SJCRH30 (cell line): Measurements from ENCODE around the gene FAM171A2. TPM values are rescaled to one million over a fixed set of nuclear protein-coding genes. Genes with fewer than 3 reads are reported as not detected.
A peak's percentile ranks its signal among the peaks of the same experiment; 100 is the strongest.
"Not testable (repeated sequence)": the region's sequence is repeated elsewhere in the genome, so short reads cannot be mapped to it uniquely, and the experiment has no call there.

Source experiments
- DNase-seq, 2 experiments: peaks; one replicate each; pipeline ENCODE4 v3.0.0-alpha.2; 2015 to 2020
- H3K27ac ChIP-seq: fragments of 250-450 bp; sonication (Bioruptor Pico); 2 replicates; pipeline ENCODE4 v1.5.1; 2020; ENCODE audit warnings: mild to moderate bottlenecking, moderate library complexity
- H3K27me3 ChIP-seq: fragments of 250-450 bp; sonication (Bioruptor Pico); 2 replicates; pipeline ENCODE4 v1.5.1; 2020; ENCODE audit warnings: mild to moderate bottlenecking, moderate library complexity
- H3K36me3 ChIP-seq: fragments of 250-450 bp; sonication (Bioruptor Pico); 2 replicates; pipeline ENCODE4 v1.5.1; 2020; ENCODE audit warnings: mild to moderate bottlenecking, moderate library complexity
- H3K4me1 ChIP-seq: fragments of 250-450 bp; sonication (Bioruptor Pico); 2 replicates; pipeline ENCODE4 v1.5.1; 2020; ENCODE audit warnings: mild to moderate bottlenecking, moderate library complexity
- H3K4me3 ChIP-seq: fragments of 250-450 bp; sonication (Bioruptor Pico); 2 replicates; pipeline ENCODE4 v1.5.1; 2020; ENCODE audit warnings: mild to moderate bottlenecking, moderate library complexity
- H3K9me3 ChIP-seq: fragments of 250-450 bp; sonication (Bioruptor Pico); replicated peaks from 2 replicates; pipeline ENCODE4 v1.5.1; 2020; ENCODE audit warnings: mild to moderate bottlenecking, moderate library complexity
- total RNA-seq: library from RNA; depleted of rRNA; stranded (reverse); fragments of >200 nt; shearing (Covaris generic); gene quantifications from 2 replicates; pipeline ENCODE4 v1.2.3, GENCODE V29; 2014

FAM171A2 gene
- total RNA-seq, 1 experiment from 2014 or later = 13.7 TPM

GRCh38 chr17:44375196-44376017, 11.8 kb upstream of the FAM171A2 start:
- H3K27me3 ChIP-seq = no peaks in the 10 kb centered on the region
- H3K4me1 ChIP-seq = peaks cover 2% of the 10 kb centered on the region; the same call in 1 of the 2 replicates
- no peaks in the 10 kb centered on the region for H3K9me3 ChIP-seq
- H3K4me3 ChIP-seq = no peak overlapping the region
- DNase-seq = no peak
- H3K27ac ChIP-seq = no peak overlapping the region
- H3K36me3 ChIP-seq = no peaks in the 10 kb centered on the region

- Histone ChIP-seq H3K27me3 (no peaks in the 10 kb centered on the region), H3K36me3 (no peaks in the 10 kb centered on the region), H3K27ac (no peak overlapping the region), H3K4me3 (no peak overlapping the region), H3K4me1 (peaks cover 2% of the 10 kb centered on the region; the same call in 1 of the 2 replicates), H3K9me3 (no peaks in the 10 kb centered on the region)
- DNase-seq = peak; percentile 31 to 37
Observed at GRCh38 chr17:44374306-44375195, 10.9 kb upstream of the FAM171A2 start.

- no peaks in the 10 kb centered on the region for H3K9me3 ChIP-seq
- DNase-seq = no peak
Observed at GRCh38 chr17:44372036-44372435, 8.4 kb upstream of the FAM171A2 start.

GRCh38 chr17:44369414-44370023, 5.9 kb upstream of the FAM171A2 start:
- not testable (repeated sequence) for H3K27me3 ChIP-seq, DNase-seq

More at GRCh38 chr17:44372036-44372435, 8.4 kb upstream of the FAM171A2 start:
- H3K36me3 ChIP-seq = no peaks in the 10 kb centered on the region
- no peak overlapping the region for H3K4me3 ChIP-seq
- H3K4me1 ChIP-seq = peaks cover 2% of the 10 kb centered on the region; the same call in 1 of the 2 replicates
- no peaks in the 10 kb centered on the region for H3K27me3 ChIP-seq
- no peak overlapping the region for H3K27ac ChIP-seq

GRCh38 chr17:44368391-44369243, 5.0 kb upstream of the FAM171A2 start:
- not testable (repeated sequence) for H3K36me3 ChIP-seq, H3K27ac ChIP-seq, H3K27me3 ChIP-seq, DNase-seq, H3K4me3 ChIP-seq, H3K9me3 ChIP-seq, H3K4me1 ChIP-seq

More at GRCh38 chr17:44369414-44370023, 5.9 kb upstream of the FAM171A2 start:
- H3K9me3 ChIP-seq, H3K27ac ChIP-seq, H3K36me3 ChIP-seq, H3K4me3 ChIP-seq, H3K4me1 ChIP-seq: not testable (repeated sequence)

- Histone ChIP-seq H3K36me3 (no peaks in the 10 kb centered on the region), H3K4me3 (no peak overlapping the region), H3K4me1 (peaks cover 4% of the 10 kb centered on the region), H3K27me3 (no peaks in the 10 kb centered on the region), H3K27ac (no peak overlapping the region), H3K9me3 (no peaks in the 10 kb centered on the region)
- no peak for DNase-seq
Observed at GRCh38 chr17:44367231-44367979, 3.8 kb upstream of the FAM171A2 start.

GRCh38 chr17:44365051-44365450, 1.4 kb upstream of the FAM171A2 start:
- peaks cover 22% of the 10 kb centered on the region for H3K4me1 ChIP-seq
- H3K27me3 ChIP-seq, H3K4me3 ChIP-seq, DNase-seq, H3K36me3 ChIP-seq, H3K27ac ChIP-seq, H3K9me3 ChIP-seq: not testable (repeated sequence)

- peak; percentile 36 to 49 for DNase-seq
- Histone ChIP-seq H3K4me3 (peak overlapping the region; percentile 80), H3K9me3 (no peaks in the 10 kb centered on the region), H3K36me3 (no peaks in the 10 kb centered on the region), H3K27ac (peak overlapping the region; percentile 34; the same call in 1 of the 2 replicates), H3K27me3 (no peaks in the 10 kb centered on the region), H3K4me1 (peaks cover 22% of the 10 kb centered on the region)
Observed at GRCh38 chr17:44362949-44363612, 572 bp downstream of the FAM171A2 start.

- Histone ChIP-seq H3K4me3 (peak overlapping the region; percentile 80), H3K36me3 (no peaks in the 10 kb centered on the region), H3K9me3 (no peaks in the 10 kb centered on the region), H3K27me3 (no peaks in the 10 kb centered on the region), H3K27ac (peak overlapping the region; percentile 34; the same call in 1 of the 2 replicates), H3K4me1 (peaks cover 22% of the 10 kb centered on the region)
- DNase-seq = peak; percentile 31 to 47
Observed at GRCh38 chr17:44362459-44362948, 1.1 kb downstream of the FAM171A2 start.

- DNase-seq = peak; percentile 60 to 76
- no peak overlapping the region; the same call in 1 of the 2 replicates for H3K4me3 ChIP-seq
Observed at GRCh38 chr17:44361292-44362260, 2.1 kb downstream of the FAM171A2 start.

GRCh38 chr17:44360826-44361225, 2.8 kb downstream of the FAM171A2 start:
- Histone ChIP-seq H3K4me3 (no peak overlapping the region), H3K4me1 (peaks cover 22% of the 10 kb centered on the region), H3K27ac (no peak overlapping the region), H3K36me3 (no peaks in the 10 kb centered on the region), H3K27me3 (no peaks in the 10 kb centered on the region), H3K9me3 (no peaks in the 10 kb centered on the region)
- DNase-seq = peak; percentile 63 to 65

More at GRCh38 chr17:44361292-44362260, 2.1 kb downstream of the FAM171A2 start:
- Histone ChIP-seq H3K4me1 (peaks cover 22% of the 10 kb centered on the region), H3K36me3 (no peaks in the 10 kb centered on the region), H3K9me3 (no peaks in the 10 kb centered on the region), H3K27ac (no peak overlapping the region), H3K27me3 (no peaks in the 10 kb centered on the region)

- no peak overlapping the region for H3K27ac ChIP-seq
- no peaks in the 10 kb centered on the region for H3K36me3 ChIP-seq
- no peak overlapping the region for H3K4me3 ChIP-seq
- H3K27me3 ChIP-seq = no peaks in the 10 kb centered on the region
- peaks cover 22% of the 10 kb centered on the region for H3K4me1 ChIP-seq
- no peak for DNase-seq
- no peaks in the 10 kb centered on the region for H3K9me3 ChIP-seq
Observed at GRCh38 chr17:44360144-44360533, 3.5 kb downstream of the FAM171A2 start.
